Stomach (tissue), 4 donors: ENCODE data around the gene GSAP.

Experiments used
- EP300 ChIP-seq: sonication (generic); formaldehyde crosslinking; IDR thresholded peaks from one replicate; pipeline ENCODE4 v1.6.1; 2017; ENCODE audit warnings: antibody characterized with exemption
- POLR2A ChIP-seq, 4 donors: fragments of 450-650 bp; IDR thresholded peaks; one replicate each; pipeline ENCODE4 v1.6.1; 2016; ENCODE audit warnings: antibody characterized with exemption in 4 of 4, control low read depth in 2 of 4, mild to moderate bottlenecking in 1 of 4, moderate library complexity in 1 of 4
- POLR2AphosphoS5 ChIP-seq, 3 donors: sonication (generic); formaldehyde crosslinking; IDR thresholded peaks; one replicate each; pipeline ENCODE4 v1.6.1; 2016; ENCODE audit warnings: antibody characterized with exemption in 3 of 3
- TF ChIP-seq, protein P1 (sequence below), 7 experiments: fragments of 450-650 bp in 4 of 7; fragments of 200-600 bp in 3 of 7; sonication (generic) in 3 of 7; IDR thresholded peaks; one replicate each; pipeline ENCODE4 v1.5.1; 2016 to 2019; ENCODE audit warnings: antibody characterized with exemption in 7 of 7, control low read depth in 2 of 7, mild to moderate bottlenecking in 1 of 7

DNA sequence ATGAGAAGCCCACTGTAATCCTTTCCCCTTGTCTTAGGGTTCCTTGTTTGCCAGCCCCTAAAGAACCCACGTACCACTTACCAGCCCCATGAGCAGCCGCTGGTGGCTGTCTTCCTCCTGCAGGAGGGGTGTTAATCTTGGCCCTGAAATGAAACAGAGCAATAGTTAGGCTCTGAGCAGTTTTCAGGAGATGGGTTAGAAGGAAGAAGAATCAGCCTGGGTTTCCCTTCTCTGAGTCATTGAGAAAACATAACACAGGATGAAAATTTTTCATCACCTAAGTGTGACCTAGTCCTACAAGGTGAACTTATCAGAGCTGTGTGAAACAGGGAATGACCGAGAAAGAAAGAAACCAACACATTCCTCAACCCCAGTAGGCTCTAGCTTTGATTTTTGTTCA lies 90.0 kb downstream of the GSAP start:
- TF ChIP-seq, protein P1, sequence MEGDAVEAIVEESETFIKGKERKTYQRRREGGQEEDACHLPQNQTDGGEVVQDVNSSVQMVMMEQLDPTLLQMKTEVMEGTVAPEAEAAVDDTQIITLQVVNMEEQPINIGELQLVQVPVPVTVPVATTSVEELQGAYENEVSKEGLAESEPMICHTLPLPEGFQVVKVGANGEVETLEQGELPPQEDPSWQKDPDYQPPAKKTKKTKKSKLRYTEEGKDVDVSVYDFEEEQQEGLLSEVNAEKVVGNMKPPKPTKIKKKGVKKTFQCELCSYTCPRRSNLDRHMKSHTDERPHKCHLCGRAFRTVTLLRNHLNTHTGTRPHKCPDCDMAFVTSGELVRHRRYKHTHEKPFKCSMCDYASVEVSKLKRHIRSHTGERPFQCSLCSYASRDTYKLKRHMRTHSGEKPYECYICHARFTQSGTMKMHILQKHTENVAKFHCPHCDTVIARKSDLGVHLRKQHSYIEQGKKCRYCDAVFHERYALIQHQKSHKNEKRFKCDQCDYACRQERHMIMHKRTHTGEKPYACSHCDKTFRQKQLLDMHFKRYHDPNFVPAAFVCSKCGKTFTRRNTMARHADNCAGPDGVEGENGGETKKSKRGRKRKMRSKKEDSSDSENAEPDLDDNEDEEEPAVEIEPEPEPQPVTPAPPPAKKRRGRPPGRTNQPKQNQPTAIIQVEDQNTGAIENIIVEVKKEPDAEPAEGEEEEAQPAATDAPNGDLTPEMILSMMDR (IDR thresholded peaks at IDR 0.05), result no peak
- TF ChIP-seq POLR2A (IDR thresholded peaks at IDR 0.05) (no peak), POLR2AphosphoS5 (IDR thresholded peaks at IDR 0.05) (no peak), EP300 (no peak)
